NCI-H345 treated with DMSO at 0.1 percent for 48 hours (cell line): Measurements from ENCODE around the gene TSC22D4.
"Not testable (repeated sequence)": the region's sequence is repeated elsewhere in the genome, so short reads cannot be mapped to it uniquely, and the experiment has no call there.

Experiments
- DNase-seq: peaks from one replicate; lab custom pipeline; 2025; ENCODE audit not compliant: unreplicated experiment; lab: John Stamatoyannopoulos, UW

TSC22D4 gene

GRCh38 chr7:100447363-100447762 is 31.7 kb downstream of the TSC22D4 start:
- not testable (repeated sequence) for DNase-seq

- DNase-seq = no peak
Measured at GRCh38 chr7:100446040-100446439, 33.0 kb downstream of the TSC22D4 start.

- no peak for DNase-seq
Measured at GRCh38 chr7:100444311-100445278, 34.4 kb downstream of the TSC22D4 start.

GRCh38 chr7:100443096-100443840 is 35.7 kb downstream of the TSC22D4 start:
- no peak for DNase-seq

GRCh38 chr7:100441641-100442535 is 37.1 kb downstream of the TSC22D4 start:
- DNase-seq = no peak

- DNase-seq = not testable (repeated sequence)
Measured at GRCh38 chr7:100439244-100439643, 39.8 kb downstream of the TSC22D4 start.

- DNase-seq = not testable (repeated sequence)
Measured at GRCh38 chr7:100438731-100439130, 40.3 kb downstream of the TSC22D4 start.

- no peak for DNase-seq
Measured at GRCh38 chr7:100438172-100438571, 40.8 kb downstream of the TSC22D4 start.

GRCh38 chr7:100437150-100438100 is 41.6 kb downstream of the TSC22D4 start:
- DNase-seq = no peak

GRCh38 chr7:100435401-100436304 is 43.4 kb downstream of the TSC22D4 start:
- DNase-seq = no peak

- no peak for DNase-seq
Measured at GRCh38 chr7:100434297-100435144, 44.5 kb downstream of the TSC22D4 start.

- no peak for DNase-seq
Measured at GRCh38 chr7:100433592-100434296, 45.3 kb downstream of the TSC22D4 start.

GRCh38 chr7:100433276-100433591 is 45.8 kb downstream of the TSC22D4 start:
- DNase-seq = no peak

- no peak for DNase-seq
Measured at GRCh38 chr7:100432621-100433275, 46.3 kb downstream of the TSC22D4 start.

GRCh38 chr7:100432053-100432452 is 47.0 kb downstream of the TSC22D4 start:
- no peak for DNase-seq

- no peak for DNase-seq
Measured at GRCh38 chr7:100431286-100431735, 47.7 kb downstream of the TSC22D4 start.
